Measurements from ENCODE around the gene MRPL20. TPM values are rescaled to one million over a fixed set of nuclear protein-coding genes. Genes with fewer than 3 reads are reported as not detected.
"Not testable (repeated sequence)": the region's sequence is repeated elsewhere in the genome, so short reads cannot be mapped to it uniquely, and the experiment has no call there.

Gene MRPL20
- total RNA-seq, 1 experiment from 2014 or later: 267 TPM

GRCh38 chr1:1433804-1434130, 26.7 kb upstream of the MRPL20 start:
- DNase-seq: peak; percentile 81
- H3K4me3 ChIP-seq (ENCODE audit: insufficient read depth, low read depth, low read length): peak overlapping the region; percentile 5; the same call in 1 of the 2 replicates
- H3K27me3 ChIP-seq (ENCODE audit: control insufficient read depth, insufficient read depth, low read length): peaks cover 5% of the 10 kb centered on the region; the same call in 1 of the 2 replicates
- H3K36me3 ChIP-seq (replicated peaks; ENCODE audit: control insufficient read depth, insufficient read depth, low read length): no peaks in the 10 kb centered on the region

- Histone ChIP-seq H3K27me3 (ENCODE audit: control insufficient read depth, insufficient read depth, low read length) (peaks cover 5% of the 10 kb centered on the region; the same call in 1 of the 2 replicates), H3K4me3 (ENCODE audit: insufficient read depth, low read depth, low read length) (peak overlapping the region; percentile 5; the same call in 1 of the 2 replicates), H3K36me3 (replicated peaks; ENCODE audit: control insufficient read depth, insufficient read depth, low read length) (no peaks in the 10 kb centered on the region)
- DNase-seq: peak; percentile 91
These were observed 26.1 kb upstream of the MRPL20 start for GRCh38 chr1:1432951-1433803.

GRCh38 chr1:1432274-1432950, 25.3 kb upstream of the MRPL20 start:
- DNase-seq: peak; percentile 69
- Histone ChIP-seq H3K27me3 (ENCODE audit: control insufficient read depth, insufficient read depth, low read length) (peaks cover 5% of the 10 kb centered on the region; the same call in 1 of the 2 replicates), H3K4me3 (ENCODE audit: insufficient read depth, low read depth, low read length) (no peak overlapping the region), H3K36me3 (replicated peaks; ENCODE audit: control insufficient read depth, insufficient read depth, low read length) (no peaks in the 10 kb centered on the region)

- Histone ChIP-seq H3K4me3 (ENCODE audit: insufficient read depth, low read depth, low read length) (no peak overlapping the region), H3K27me3 (ENCODE audit: control insufficient read depth, insufficient read depth, low read length) (peaks cover 5% of the 10 kb centered on the region; the same call in 1 of the 2 replicates), H3K36me3 (replicated peaks; ENCODE audit: control insufficient read depth, insufficient read depth, low read length) (no peaks in the 10 kb centered on the region)
- peak; percentile 77 for DNase-seq
These were observed 24.8 kb upstream of the MRPL20 start for GRCh38 chr1:1431845-1432273.

GRCh38 chr1:1430992-1431844, 24.1 kb upstream of the MRPL20 start:
- Histone ChIP-seq H3K4me3 (ENCODE audit: insufficient read depth, low read depth, low read length) (no peak overlapping the region), H3K36me3 (replicated peaks; ENCODE audit: control insufficient read depth, insufficient read depth, low read length) (no peaks in the 10 kb centered on the region), H3K27me3 (ENCODE audit: control insufficient read depth, insufficient read depth, low read length) (peaks cover 3% of the 10 kb centered on the region; the same call in 1 of the 2 replicates)
- DNase-seq: peak; percentile 70

GRCh38 chr1:1430114-1430982, 23.3 kb upstream of the MRPL20 start:
- Histone ChIP-seq H3K36me3 (replicated peaks; ENCODE audit: control insufficient read depth, insufficient read depth, low read length) (no peaks in the 10 kb centered on the region), H3K4me3 (ENCODE audit: insufficient read depth, low read depth, low read length) (no peak overlapping the region)
- DNase-seq: peak; percentile 93

GRCh38 chr1:1429671-1430073, 22.6 kb upstream of the MRPL20 start:
- H3K4me3 ChIP-seq (ENCODE audit: insufficient read depth, low read depth, low read length): no peak overlapping the region
- no peaks in the 10 kb centered on the region for H3K36me3 ChIP-seq (replicated peaks; ENCODE audit: control insufficient read depth, insufficient read depth, low read length)
- peak; percentile 34 for DNase-seq
- no peaks in the 10 kb centered on the region for H3K27me3 ChIP-seq (ENCODE audit: control insufficient read depth, insufficient read depth, low read length)

More at GRCh38 chr1:1430114-1430982, 23.3 kb upstream of the MRPL20 start:
- peaks cover 2% of the 10 kb centered on the region; the same call in 1 of the 2 replicates for H3K27me3 ChIP-seq (ENCODE audit: control insufficient read depth, insufficient read depth, low read length)

- H3K27me3 ChIP-seq (ENCODE audit: control insufficient read depth, insufficient read depth, low read length); H3K4me3 ChIP-seq (ENCODE audit: insufficient read depth, low read depth, low read length); H3K36me3 ChIP-seq (replicated peaks; ENCODE audit: control insufficient read depth, insufficient read depth, low read length); DNase-seq: not testable (repeated sequence)
These were observed 21.9 kb upstream of the MRPL20 start for GRCh38 chr1:1428967-1429366.

GRCh38 chr1:1428174-1428573, 21.1 kb upstream of the MRPL20 start:
- Histone ChIP-seq H3K36me3 (replicated peaks; ENCODE audit: control insufficient read depth, insufficient read depth, low read length) (no peaks in the 10 kb centered on the region), H3K27me3 (ENCODE audit: control insufficient read depth, insufficient read depth, low read length) (no peaks in the 10 kb centered on the region)
- peak; percentile 52 for DNase-seq

GRCh38 chr1:1427820-1428148, 20.7 kb upstream of the MRPL20 start:
- peak overlapping the region; percentile 48 for H3K4me3 ChIP-seq (ENCODE audit: insufficient read depth, low read depth, low read length)
- peak; percentile 84 for DNase-seq
- H3K36me3 ChIP-seq (replicated peaks; ENCODE audit: control insufficient read depth, insufficient read depth, low read length): no peaks in the 10 kb centered on the region
- no peaks in the 10 kb centered on the region for H3K27me3 ChIP-seq (ENCODE audit: control insufficient read depth, insufficient read depth, low read length)

More at GRCh38 chr1:1428174-1428573, 21.1 kb upstream of the MRPL20 start:
- no peak overlapping the region for H3K4me3 ChIP-seq (ENCODE audit: insufficient read depth, low read depth, low read length)

- no peaks in the 10 kb centered on the region for H3K36me3 ChIP-seq (replicated peaks; ENCODE audit: control insufficient read depth, insufficient read depth, low read length)
- peak overlapping the region; percentile 48 for H3K4me3 ChIP-seq (ENCODE audit: insufficient read depth, low read depth, low read length)
- no peaks in the 10 kb centered on the region for H3K27me3 ChIP-seq (ENCODE audit: control insufficient read depth, insufficient read depth, low read length)
- DNase-seq: peak; percentile 96
These were observed 20.2 kb upstream of the MRPL20 start for GRCh38 chr1:1427106-1427819.

GRCh38 chr1:1426496-1427105, 19.5 kb upstream of the MRPL20 start:
- Histone ChIP-seq H3K27me3 (ENCODE audit: control insufficient read depth, insufficient read depth, low read length) (no peaks in the 10 kb centered on the region), H3K4me3 (ENCODE audit: insufficient read depth, low read depth, low read length) (peak overlapping the region; percentile 23; the same call in 1 of the 2 replicates), H3K36me3 (replicated peaks; ENCODE audit: control insufficient read depth, insufficient read depth, low read length) (no peaks in the 10 kb centered on the region)
- peak; percentile 94 for DNase-seq

All from H7 (cell line).